GM18951 (cell line): ENCODE data around the gene WDFY4.

Experiments
- POLR2A ChIP-seq: IDR thresholded peaks from 4 replicates; pipeline ENCODE4 v1.6.1; 2011; ENCODE audit warnings: mild to moderate bottlenecking; ENCODE audit not compliant: insufficient read length, insufficient read depth; ENCODE audit errors: extremely low read depth
- in situ Hi-C: fragments of 300-500 bp; cut with MboI; formaldehyde crosslinking; loops from one replicate; pipeline ENCODE4 v1.12.0; 2022; ENCODE audit warnings: low sequenced_read_pairs, mixed read lengths, inconsistent platforms; ENCODE audit not compliant: unreplicated experiment

Gene WDFY4

DNA sequence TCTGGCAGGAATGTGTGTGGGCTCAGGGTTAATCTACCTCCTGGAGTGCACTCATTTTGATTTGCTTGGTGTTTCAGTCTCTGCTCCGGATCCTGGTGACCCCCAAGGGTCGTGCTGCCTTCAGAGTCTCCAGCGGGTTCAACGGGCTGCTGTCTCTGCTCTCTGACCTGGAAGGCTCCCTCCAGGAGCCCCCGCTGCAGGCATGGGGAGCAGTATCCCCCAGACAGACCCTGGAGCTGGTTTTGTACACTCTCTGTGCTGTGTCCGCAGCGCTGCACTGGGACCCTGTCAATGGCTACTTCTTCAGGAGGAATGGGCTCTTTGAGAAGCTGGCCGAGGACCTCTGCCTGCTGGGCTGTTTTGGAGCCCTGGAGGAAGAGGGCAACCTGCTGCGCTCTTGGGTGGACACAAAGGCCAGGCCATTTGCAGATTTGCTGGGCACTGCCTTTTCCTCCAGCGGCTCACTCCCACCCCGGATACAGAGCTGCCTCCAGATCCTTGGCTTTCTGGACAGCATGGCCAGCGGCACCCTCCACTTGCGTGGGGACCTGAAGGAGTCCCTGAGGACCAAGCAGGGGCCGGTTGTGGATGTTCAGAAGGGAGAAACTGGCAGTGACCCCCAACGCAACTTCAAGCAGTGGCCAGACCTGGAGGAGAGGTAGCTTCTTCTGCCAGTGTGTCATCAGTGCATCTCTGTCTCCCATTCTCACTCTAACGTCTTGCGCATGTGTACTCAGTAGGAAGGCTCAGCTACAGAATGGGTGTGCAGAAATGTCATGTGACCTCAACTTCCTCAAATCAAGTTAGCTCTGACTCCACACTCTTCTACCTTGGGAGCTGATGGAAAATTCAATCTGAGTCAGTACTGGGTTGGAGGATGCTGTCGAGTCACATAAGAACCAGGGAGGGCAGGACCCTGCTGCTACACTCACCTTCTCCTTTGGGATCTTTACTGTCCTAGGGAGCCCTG lies 58.5 kb downstream of the WDFY4 start:
- in situ Hi-C loops, result no loop called here
- TF ChIP-seq POLR2A, result no peak

DNA sequence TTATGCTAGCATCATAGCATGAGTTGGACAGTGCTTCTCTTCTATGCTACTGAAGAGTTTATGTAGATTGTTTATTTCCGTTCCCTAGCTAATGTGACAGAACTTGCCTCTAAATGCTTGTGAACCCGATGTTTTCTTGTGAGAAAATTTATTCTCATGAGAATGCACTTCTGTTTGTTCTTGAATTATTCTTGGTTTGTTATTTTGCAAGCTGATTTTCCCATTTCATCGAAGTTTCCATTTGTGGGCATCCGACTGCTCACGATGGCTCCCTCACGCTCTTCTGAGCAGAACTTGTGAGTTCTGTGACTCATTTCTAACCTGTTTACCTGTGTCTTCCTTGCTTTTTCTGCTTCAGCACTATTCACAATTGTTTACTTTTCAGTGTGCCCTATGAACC lies 59.9 kb downstream of the WDFY4 start:
- in situ Hi-C loops, result no loop called here
- TF ChIP-seq POLR2A, result no peak

DNA sequence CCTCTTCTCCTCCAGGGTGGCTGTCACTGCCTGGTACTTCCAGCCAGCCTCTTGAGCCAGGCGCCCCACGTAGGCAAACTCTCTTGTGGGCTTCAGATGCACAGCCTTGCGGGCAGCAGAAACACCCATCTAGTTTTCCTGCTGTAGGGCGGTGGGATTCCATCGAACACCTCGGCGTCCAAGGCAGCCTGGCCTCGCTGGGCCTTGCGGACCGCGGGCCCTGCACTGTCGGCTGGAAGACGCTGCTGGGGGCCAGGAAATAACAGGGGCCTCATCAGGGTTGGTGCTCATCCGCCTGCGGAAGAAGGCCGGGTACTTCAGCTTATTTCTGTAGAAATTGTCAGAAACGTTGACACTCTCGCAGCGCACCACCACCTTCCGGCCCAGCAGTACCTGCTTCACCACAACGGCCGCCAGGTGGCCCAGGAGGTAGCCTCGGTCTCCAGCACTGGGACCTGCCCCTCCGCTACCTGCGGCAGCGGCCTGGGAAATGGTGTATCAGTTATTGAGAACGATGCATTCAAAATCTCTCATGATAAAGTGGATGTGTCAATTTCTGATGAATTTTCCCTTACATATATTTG lies 61.1 kb downstream of the WDFY4 start:
- in situ Hi-C loops, result no loop called here
- no peak for TF ChIP-seq POLR2A

DNA sequence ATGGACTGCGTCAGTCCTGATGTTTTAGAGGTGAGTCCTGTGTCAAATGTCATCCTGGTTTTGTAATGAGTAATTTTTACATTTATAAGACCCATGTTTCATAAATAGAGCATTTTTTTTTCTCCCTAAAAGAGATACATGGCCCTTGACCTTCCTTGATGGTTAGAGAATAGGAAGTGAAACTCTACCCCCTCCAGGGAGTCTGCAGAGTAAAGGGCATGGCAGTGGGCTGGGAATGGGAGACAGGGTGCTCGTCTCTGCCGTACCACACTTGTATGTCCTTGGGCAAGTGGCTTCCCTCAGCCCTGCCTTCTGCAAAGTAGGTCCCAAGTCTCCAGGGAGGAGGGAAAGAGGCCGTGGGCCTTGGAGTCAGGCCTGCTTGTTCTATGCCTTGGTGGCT lies 63.9 kb downstream of the WDFY4 start:
- TF ChIP-seq POLR2A, result no peak
- in situ Hi-C loops, result no loop called here

DNA sequence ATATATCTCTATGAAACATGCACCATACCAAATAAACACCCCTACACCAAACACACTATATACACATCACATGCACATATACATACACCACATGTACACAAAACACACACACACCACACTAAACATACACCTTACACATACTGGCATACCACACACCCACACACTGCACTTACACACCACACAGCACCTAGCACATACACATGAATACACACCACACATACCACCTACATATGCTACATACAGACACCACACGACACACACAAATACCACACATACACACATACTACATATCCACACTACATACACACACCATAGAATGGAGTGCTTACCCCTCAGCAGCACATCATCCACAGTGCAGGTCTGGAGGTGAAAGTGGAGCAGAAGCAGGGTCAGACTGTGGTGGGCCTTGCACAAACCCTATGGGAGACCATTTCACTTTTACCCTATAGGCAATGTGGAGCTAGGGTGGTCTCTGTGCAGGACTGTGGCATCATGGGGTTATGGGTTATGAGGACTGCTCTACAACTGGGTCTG lies 64.6 kb downstream of the WDFY4 start:
- in situ Hi-C loops, result no loop called here
- no peak for TF ChIP-seq POLR2A

DNA sequence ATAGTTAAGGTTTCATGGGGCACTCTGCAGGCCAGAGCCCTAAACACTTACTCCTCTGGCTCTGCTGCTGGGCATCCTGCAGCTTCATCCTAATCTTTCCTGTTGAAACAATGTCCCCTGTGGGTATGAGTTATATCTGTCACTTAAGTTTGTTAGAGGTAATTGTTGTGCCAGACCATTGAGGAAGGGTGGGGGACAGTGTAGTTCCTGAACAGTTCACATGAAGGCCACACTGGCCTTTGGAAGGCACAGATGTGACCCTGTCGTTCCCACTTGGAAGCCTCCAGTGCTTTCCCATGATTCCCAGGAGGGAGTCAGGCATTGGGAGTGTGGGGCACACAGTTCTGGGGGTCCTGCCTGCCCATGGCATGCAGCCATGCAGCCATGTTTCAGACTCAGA lies 65.3 kb downstream of the WDFY4 start:
- in situ Hi-C loops, result no loop called here
- no peak for TF ChIP-seq POLR2A

DNA sequence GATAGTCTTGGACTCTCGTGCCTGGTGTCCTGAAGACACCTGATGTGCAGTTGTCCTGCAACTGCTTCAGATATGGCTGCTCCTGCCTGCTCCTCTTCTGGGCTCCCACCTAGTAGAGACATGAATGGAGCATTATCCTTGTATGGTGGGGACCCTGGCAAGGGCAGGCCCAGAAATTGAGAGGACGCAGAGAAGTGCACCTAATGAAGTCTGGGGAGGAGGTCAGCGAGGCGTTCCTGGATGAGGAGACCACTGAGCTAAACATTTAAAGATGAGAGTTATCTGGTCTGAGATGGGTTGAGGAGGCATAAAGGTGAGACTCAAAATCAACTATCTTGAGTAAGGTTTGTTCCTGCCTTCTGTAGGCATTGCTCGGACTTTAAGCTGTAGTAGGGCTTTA lies 66.3 kb downstream of the WDFY4 start:
- in situ Hi-C loops, result no loop called here
- no peak for TF ChIP-seq POLR2A

DNA sequence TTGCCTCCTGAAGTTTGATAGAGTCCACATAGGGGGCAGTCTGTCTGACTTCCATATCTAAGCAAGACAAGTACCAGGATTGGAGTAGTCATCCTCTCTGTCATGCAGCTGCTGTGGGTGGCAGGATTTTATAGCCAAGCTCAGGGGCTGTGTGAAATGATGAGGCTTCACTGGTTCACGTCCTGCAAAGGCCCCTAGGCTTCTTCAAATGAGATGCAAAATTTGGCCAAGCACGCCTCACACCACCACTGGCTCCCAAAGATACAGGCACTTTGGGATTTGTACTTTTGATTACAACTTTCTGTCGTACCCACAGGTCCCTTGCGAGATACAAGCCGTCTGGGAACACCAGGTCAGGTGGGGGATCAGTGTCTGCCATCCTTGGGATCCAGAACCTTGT lies 67.1 kb downstream of the WDFY4 start:
- in situ Hi-C loops, result no loop called here
- TF ChIP-seq POLR2A, result no peak

DNA sequence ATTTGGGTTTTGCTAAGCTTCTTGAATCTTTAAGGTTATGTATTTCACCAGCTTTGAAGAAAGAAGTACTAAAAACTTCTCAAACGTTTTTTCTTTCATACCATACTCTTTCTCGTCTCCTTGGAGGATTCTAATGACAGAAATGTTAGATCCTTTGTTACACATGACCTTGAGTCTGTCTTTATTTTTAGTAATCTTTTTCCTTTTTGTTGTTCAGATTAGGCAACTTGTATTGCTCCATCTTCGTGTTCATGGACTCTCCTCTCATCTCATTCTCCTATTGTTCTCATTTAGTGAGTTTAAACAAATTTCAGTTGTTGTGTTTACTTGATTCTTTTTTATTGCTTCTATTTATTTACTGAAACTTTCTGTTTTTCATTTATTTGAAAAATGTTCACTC lies 73.7 kb downstream of the WDFY4 start:
- no peak for TF ChIP-seq POLR2A
- in situ Hi-C loops, result loop anchor here (5.0 kb wide), 1 partner anchor 39 kb away; no protein-coding TSS in a partner anchor

DNA sequence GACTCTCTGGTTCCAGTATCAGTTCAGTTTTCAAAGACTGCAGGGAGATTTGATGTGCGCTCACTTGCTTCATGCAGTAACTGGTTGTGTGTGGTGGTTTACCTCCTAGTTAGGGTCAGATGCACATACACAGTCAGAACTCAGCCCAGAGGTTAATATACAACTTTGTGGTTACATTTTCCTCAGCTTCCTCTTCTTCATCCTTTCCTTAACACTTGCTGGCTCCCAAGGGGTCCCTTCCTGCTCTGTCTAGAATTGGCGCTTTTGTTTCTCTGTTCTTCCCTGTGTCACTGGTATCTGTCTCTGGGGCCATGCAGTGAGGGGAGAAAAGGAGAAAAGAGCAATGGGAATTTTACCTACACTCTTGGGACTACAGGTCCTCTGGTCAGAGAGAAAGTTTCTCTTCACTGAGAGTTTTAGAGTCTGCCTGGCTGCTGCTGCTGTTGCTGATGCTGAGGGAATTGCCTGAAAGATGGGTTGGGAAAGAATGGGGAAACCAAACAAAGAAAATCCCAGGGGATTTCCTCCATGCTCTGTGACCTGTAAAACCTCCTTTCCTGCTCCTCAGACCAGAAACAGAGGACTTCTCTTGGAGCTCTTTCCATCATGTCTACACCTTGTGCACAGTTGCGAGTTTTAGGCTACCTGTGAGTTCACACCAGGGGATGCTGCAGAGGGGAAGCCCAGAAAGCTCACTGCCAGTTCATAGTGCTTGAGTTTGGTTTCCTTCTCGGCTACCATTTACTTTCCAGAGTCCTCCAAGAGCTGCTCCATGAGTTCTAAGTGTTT lies 74.6 kb downstream of the WDFY4 start:
- in situ Hi-C loops, result loop anchor here (5.0 kb wide), 1 partner anchor 38 kb away; no protein-coding TSS in a partner anchor
- TF ChIP-seq POLR2A, result no peak

DNA sequence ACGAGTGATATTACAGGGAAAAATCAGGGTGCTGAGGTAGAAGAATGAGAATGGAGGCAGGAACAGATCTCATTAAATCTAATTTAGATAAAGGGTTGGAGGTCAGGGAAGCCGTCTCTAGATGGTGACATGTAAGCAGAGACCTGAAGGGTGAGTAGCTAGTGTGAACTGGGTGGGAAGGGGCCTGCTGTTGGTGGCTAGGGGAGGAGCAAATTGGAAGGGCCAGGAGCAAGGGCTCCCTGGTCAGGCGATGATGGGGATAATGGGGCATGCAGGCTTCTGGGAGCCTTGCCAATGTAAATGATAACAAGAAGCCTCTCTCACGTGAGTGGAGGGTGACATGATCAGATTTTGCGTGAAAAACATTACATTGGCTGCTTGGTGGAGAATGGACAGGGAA lies 76.3 kb downstream of the WDFY4 start:
- in situ Hi-C loops, result no loop called here
- TF ChIP-seq POLR2A, result no peak

DNA sequence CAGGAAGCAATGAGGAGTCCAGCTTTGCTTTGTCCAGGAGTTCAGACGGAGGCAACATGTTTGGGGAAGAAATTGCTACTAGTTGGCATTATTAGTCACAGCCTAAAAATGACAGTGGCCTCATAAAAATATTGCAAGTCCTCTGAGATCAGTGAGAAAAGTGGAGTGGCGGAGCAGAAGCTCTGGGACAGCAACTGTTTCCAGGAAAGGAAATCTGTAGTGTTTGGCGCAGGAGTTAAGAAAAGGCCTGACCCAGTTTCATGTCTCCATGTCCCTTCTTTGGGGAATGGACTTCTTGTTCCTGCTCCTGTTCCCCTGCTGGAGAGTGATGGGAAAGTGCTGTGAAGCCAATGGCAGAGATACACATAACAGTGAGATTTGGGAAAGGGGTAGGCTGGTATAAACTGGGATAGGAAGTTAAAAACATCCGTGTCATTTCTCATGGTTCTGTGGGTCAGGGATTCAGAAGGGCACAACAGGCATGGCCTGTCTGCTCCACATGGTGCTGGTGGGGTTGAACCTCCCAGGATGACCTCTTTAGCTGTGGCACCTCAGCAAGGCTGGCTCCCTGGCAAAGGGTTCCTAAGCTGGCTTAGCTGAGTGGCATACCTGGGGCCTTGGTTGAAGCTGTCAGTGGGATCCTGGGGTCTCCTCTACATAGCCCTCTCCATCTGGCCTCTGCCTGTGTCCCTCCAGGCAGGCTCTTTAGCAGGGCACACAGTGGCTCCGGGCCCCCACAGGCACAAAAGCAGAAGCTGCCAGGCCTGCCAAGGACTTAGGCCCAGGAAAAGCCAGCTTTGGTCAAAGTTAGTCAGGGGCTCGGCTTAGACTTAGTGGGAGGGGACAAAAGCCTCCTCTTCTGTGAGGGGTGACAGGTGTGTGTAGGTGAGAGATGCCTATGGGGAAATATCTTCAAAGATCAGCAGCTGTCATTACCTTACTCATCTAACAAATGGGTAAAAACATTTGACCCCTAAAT lies 77.7 kb downstream of the WDFY4 start:
- in situ Hi-C loops, result no loop called here
- no peak for TF ChIP-seq POLR2A
